Endodermal cell (in vitro differentiated cells): ENCODE data around the gene NFIA. TPM values are rescaled to one million over a fixed set of nuclear protein-coding genes. Genes with fewer than 3 reads are reported as not detected.

Experiments used
- DNase-seq: peaks from one replicate; pipeline ENCODE4 v3.0.0-alpha.2; 2017
- H3K27ac ChIP-seq: 2 replicates; pipeline ENCODE4 v1.5.1; 2013; ENCODE audit warnings: mild to moderate bottlenecking, low read depth, low read length, moderate library complexity
- H3K27me3 ChIP-seq: 2 replicates; pipeline ENCODE4 v1.6.1; 2013; ENCODE audit warnings: mild to moderate bottlenecking, low read length, moderate library complexity; ENCODE audit not compliant: insufficient read depth, control insufficient read depth, poor library complexity, severe bottlenecking
- H3K36me3 ChIP-seq: 2 replicates; pipeline ENCODE4 v1.7.0; 2013; ENCODE audit warnings: mild to moderate bottlenecking, low read length, moderate library complexity; ENCODE audit not compliant: control insufficient read depth, insufficient read depth
- H3K4me1 ChIP-seq: one replicate; pipeline ENCODE4 v1.7.0; 2013; ENCODE audit warnings: low read length; ENCODE audit not compliant: control insufficient read depth, insufficient read depth
- H3K4me3 ChIP-seq: 2 replicates; pipeline ENCODE4 v1.5.1; 2013; ENCODE audit warnings: mild to moderate bottlenecking, low read length, moderate library complexity
- H3K9ac ChIP-seq: 2 replicates; pipeline ENCODE4 v1.6.1; 2013; ENCODE audit warnings: mild to moderate bottlenecking, low read length, moderate library complexity; ENCODE audit not compliant: poor library complexity, severe bottlenecking; ENCODE audit errors: extremely low read depth
- H3K9me3 ChIP-seq: 2 replicates; pipeline ENCODE4 v1.6.1; 2013; ENCODE audit warnings: mild to moderate bottlenecking, low read length, moderate library complexity; ENCODE audit not compliant: control insufficient read depth
- H3K27ac Mint-ChIP-seq: 2 replicates; pipeline ENCODE4 v1.8.0; 2020; ENCODE audit warnings: mixed read lengths
- H3K27me3 Mint-ChIP-seq: 2 replicates; pipeline ENCODE4 v1.8.0; 2021; ENCODE audit warnings: mild to moderate bottlenecking, mixed read lengths; ENCODE audit not compliant: insufficient read depth
- H3K36me3 Mint-ChIP-seq: 2 replicates; pipeline ENCODE4 v1.8.0; 2020; ENCODE audit warnings: low read depth, mixed read lengths
- H3K4me1 Mint-ChIP-seq: 2 replicates; pipeline ENCODE4 v1.8.0; 2020; ENCODE audit warnings: mixed read lengths
- H3K4me3 Mint-ChIP-seq: 2 replicates; pipeline ENCODE4 v1.8.0; 2020; ENCODE audit warnings: mild to moderate bottlenecking, moderate library complexity, mixed read lengths
- H3K9me3 Mint-ChIP-seq: 2 replicates; pipeline ENCODE4 v1.8.0; 2020; ENCODE audit warnings: mild to moderate bottlenecking, mixed read lengths
- WGBS, 2 experiments: methylation state at CpG; one replicate each; pipeline versions ENCODE4 v1.1.5 to v1.1.7; 2013; ENCODE audit warnings: missing lambda C conversion rate in 2 of 2, mixed read lengths in 1 of 2; ENCODE audit not compliant: insufficient coverage in 1 of 2, insufficient read length in 1 of 2; 5-methylcytosine and 5-hydroxymethylcytosine counted together
- total RNA-seq, 2 donors: library from RNA; stranded (reverse); fragmentation: NEBNext Ultra II Directional in 1 of 2; extraction: Animal tissue kit (Norgen Biotek cat#: 25700) in 1 of 2; gene quantifications; 2 replicates in 1 of 2; 3 replicates in 1 of 2; pipeline ENCODE4 v1.2.1, GENCODE V29; 2021
- TF ChIP-seq, protein P1 (sequence below): fragments of 200-600 bp; sonication (generic); conservative IDR thresholded peaks from 2 replicates; pipeline ENCODE4 v1.5.0; 2021; ENCODE audit warnings: antibody characterized with exemption, mild to moderate bottlenecking

The NFIA gene
- total RNA-seq, 2 donors from 2014 or later = 2.3 to 3.8 TPM

GRCh38 chr1:61102621-61103020 is 20.3 kb downstream of the NFIA start:
- H3K27me3 ChIP-seq = no peaks in the 10 kb centered on the region
- Mint-ChIP-seq H3K4me3 (no peak overlapping the region), H3K27ac (no peak overlapping the region), H3K9me3 (peaks cover under 1% of the 10 kb centered on the region), H3K36me3 (no peaks in the 10 kb centered on the region), H3K4me1 (no peaks in the 10 kb centered on the region), H3K27me3 (no peaks in the 10 kb centered on the region)
- 90 to 100% methylated on average over 2 of the region's 2 CpGs for WGBS, 2 experiments
- no peak overlapping the region for H3K4me3 ChIP-seq
- TF ChIP-seq, protein P1, sequence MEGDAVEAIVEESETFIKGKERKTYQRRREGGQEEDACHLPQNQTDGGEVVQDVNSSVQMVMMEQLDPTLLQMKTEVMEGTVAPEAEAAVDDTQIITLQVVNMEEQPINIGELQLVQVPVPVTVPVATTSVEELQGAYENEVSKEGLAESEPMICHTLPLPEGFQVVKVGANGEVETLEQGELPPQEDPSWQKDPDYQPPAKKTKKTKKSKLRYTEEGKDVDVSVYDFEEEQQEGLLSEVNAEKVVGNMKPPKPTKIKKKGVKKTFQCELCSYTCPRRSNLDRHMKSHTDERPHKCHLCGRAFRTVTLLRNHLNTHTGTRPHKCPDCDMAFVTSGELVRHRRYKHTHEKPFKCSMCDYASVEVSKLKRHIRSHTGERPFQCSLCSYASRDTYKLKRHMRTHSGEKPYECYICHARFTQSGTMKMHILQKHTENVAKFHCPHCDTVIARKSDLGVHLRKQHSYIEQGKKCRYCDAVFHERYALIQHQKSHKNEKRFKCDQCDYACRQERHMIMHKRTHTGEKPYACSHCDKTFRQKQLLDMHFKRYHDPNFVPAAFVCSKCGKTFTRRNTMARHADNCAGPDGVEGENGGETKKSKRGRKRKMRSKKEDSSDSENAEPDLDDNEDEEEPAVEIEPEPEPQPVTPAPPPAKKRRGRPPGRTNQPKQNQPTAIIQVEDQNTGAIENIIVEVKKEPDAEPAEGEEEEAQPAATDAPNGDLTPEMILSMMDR = no peak
- no peaks in the 10 kb centered on the region for H3K36me3 ChIP-seq
- no peak overlapping the region for H3K9ac ChIP-seq
- peaks cover 3% of the 10 kb centered on the region for H3K9me3 ChIP-seq
- H3K27ac ChIP-seq = no peak overlapping the region
- no peak for DNase-seq
- H3K4me1 ChIP-seq = no peaks in the 10 kb centered on the region

DNA sequence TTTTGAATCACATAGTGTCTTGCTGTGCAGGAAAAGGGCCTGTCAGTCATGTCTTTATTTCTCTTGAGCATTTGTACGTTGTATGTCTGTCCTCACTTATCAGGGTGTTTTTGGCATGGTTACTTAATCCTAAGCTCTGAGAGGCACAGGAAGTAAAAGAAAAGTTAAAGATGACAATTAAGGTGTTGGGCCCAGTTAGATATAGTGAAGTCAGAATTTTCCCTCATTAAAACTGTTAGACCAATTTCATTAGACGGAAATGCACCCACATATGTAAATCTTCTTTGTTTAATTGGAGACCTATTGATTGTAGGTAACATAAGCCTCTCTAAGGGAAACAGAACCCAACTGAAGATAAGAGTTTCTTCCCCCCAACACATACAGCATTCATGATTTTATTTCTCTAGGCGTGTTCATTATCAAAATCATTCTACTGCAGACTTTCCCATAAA is 21.9 kb downstream of the NFIA start:
- Histone ChIP-seq H3K4me3 (no peak overlapping the region), H3K27me3 (no peaks in the 10 kb centered on the region), H3K36me3 (no peaks in the 10 kb centered on the region), H3K9ac (no peak overlapping the region), H3K27ac (no peak overlapping the region), H3K9me3 (peaks cover 9% of the 10 kb centered on the region), H3K4me1 (no peaks in the 10 kb centered on the region)
- no peak overlapping the region for H3K4me3 Mint-ChIP-seq
- 50 to 85% methylated on average over 1 to 3 of the region's 3 CpGs for WGBS, 2 experiments
- H3K9me3 Mint-ChIP-seq = peaks cover 4% of the 10 kb centered on the region
- no peak for DNase-seq
- H3K36me3 Mint-ChIP-seq = no peaks in the 10 kb centered on the region
- TF ChIP-seq, protein P1 = no peak
- H3K27me3 Mint-ChIP-seq = no peaks in the 10 kb centered on the region
- no peak overlapping the region for H3K27ac Mint-ChIP-seq
- no peaks in the 10 kb centered on the region for H3K4me1 Mint-ChIP-seq

DNA sequence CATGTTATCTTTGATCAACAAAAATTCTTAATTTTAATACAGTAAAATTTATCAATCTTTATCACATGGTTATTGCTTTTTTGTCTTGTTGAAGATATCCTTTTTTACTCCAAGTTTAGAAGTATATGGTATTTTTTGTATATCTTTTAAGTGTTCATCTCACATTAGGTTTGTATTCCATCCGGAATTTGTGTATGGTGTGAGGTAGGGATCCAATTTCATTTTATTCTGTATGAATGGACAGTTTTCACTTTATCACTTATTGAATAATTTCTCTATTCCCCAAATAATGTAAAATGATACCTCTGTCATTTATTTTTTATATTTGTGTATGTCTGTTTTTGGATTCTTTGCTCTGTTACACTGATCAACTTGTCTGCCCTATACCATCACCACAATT is 25.3 kb downstream of the NFIA start:
- Mint-ChIP-seq H3K9me3 (peaks cover 4% of the 10 kb centered on the region), H3K27me3 (no peaks in the 10 kb centered on the region), H3K36me3 (no peaks in the 10 kb centered on the region), H3K4me1 (peaks cover 9% of the 10 kb centered on the region), H3K27ac (no peak overlapping the region), H3K4me3 (no peak overlapping the region)
- H3K4me3 ChIP-seq = no peak overlapping the region
- H3K4me1 ChIP-seq = no peaks in the 10 kb centered on the region
- no peaks in the 10 kb centered on the region for H3K27me3 ChIP-seq
- TF ChIP-seq, protein P1 = no peak
- H3K36me3 ChIP-seq = no peaks in the 10 kb centered on the region
- no peak overlapping the region for H3K27ac ChIP-seq
- H3K9ac ChIP-seq = no peak overlapping the region
- no CpG with 5 or more reads among the region's 1 CpG for WGBS, 2 experiments
- peaks cover 9% of the 10 kb centered on the region for H3K9me3 ChIP-seq
- no peak for DNase-seq
